Measurements from ENCODE around the gene PNPLA7. TPM values are rescaled to one million over a fixed set of nuclear protein-coding genes. Genes with fewer than 3 reads are reported as not detected.

PNPLA7 gene
- total and polyA plus RNA-seq, 2 of the 8 experiments (the other 6 are each of a cell fraction or from before 2014, with no cell fraction given): 0.35 to 0.47 TPM

GRCh38 chr9:137547687-137548543 lies 2.3 kb downstream of the PNPLA7 start (continued):
- TF ChIP-seq, protein P1, sequence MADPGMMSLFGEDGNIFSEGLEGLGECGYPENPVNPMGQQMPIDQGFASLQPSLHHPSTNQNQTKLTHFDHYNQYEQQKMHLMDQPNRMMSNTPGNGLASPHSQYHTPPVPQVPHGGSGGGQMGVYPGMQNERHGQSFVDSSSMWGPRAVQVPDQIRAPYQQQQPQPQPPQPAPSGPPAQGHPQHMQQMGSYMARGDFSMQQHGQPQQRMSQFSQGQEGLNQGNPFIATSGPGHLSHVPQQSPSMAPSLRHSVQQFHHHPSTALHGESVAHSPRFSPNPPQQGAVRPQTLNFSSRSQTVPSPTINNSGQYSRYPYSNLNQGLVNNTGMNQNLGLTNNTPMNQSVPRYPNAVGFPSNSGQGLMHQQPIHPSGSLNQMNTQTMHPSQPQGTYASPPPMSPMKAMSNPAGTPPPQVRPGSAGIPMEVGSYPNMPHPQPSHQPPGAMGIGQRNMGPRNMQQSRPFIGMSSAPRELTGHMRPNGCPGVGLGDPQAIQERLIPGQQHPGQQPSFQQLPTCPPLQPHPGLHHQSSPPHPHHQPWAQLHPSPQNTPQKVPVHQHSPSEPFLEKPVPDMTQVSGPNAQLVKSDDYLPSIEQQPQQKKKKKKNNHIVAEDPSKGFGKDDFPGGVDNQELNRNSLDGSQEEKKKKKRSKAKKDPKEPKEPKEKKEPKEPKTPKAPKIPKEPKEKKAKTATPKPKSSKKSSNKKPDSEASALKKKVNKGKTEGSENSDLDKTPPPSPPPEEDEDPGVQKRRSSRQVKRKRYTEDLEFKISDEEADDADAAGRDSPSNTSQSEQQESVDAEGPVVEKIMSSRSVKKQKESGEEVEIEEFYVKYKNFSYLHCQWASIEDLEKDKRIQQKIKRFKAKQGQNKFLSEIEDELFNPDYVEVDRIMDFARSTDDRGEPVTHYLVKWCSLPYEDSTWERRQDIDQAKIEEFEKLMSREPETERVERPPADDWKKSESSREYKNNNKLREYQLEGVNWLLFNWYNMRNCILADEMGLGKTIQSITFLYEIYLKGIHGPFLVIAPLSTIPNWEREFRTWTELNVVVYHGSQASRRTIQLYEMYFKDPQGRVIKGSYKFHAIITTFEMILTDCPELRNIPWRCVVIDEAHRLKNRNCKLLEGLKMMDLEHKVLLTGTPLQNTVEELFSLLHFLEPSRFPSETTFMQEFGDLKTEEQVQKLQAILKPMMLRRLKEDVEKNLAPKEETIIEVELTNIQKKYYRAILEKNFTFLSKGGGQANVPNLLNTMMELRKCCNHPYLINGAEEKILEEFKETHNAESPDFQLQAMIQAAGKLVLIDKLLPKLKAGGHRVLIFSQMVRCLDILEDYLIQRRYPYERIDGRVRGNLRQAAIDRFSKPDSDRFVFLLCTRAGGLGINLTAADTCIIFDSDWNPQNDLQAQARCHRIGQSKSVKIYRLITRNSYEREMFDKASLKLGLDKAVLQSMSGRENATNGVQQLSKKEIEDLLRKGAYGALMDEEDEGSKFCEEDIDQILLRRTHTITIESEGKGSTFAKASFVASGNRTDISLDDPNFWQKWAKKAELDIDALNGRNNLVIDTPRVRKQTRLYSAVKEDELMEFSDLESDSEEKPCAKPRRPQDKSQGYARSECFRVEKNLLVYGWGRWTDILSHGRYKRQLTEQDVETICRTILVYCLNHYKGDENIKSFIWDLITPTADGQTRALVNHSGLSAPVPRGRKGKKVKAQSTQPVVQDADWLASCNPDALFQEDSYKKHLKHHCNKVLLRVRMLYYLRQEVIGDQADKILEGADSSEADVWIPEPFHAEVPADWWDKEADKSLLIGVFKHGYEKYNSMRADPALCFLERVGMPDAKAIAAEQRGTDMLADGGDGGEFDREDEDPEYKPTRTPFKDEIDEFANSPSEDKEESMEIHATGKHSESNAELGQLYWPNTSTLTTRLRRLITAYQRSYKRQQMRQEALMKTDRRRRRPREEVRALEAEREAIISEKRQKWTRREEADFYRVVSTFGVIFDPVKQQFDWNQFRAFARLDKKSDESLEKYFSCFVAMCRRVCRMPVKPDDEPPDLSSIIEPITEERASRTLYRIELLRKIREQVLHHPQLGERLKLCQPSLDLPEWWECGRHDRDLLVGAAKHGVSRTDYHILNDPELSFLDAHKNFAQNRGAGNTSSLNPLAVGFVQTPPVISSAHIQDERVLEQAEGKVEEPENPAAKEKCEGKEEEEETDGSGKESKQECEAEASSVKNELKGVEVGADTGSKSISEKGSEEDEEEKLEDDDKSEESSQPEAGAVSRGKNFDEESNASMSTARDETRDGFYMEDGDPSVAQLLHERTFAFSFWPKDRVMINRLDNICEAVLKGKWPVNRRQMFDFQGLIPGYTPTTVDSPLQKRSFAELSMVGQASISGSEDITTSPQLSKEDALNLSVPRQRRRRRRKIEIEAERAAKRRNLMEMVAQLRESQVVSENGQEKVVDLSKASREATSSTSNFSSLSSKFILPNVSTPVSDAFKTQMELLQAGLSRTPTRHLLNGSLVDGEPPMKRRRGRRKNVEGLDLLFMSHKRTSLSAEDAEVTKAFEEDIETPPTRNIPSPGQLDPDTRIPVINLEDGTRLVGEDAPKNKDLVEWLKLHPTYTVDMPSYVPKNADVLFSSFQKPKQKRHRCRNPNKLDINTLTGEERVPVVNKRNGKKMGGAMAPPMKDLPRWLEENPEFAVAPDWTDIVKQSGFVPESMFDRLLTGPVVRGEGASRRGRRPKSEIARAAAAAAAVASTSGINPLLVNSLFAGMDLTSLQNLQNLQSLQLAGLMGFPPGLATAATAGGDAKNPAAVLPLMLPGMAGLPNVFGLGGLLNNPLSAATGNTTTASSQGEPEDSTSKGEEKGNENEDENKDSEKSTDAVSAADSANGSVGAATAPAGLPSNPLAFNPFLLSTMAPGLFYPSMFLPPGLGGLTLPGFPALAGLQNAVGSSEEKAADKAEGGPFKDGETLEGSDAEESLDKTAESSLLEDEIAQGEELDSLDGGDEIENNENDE (IDR thresholded peaks at IDR 0.05; ENCODE audit: insufficient replicate concordance, low read length): no peak
- no peak for TF ChIP-seq RFX5 (IDR thresholded peaks at IDR 0.05; ENCODE audit: borderline replicate concordance, low read depth, low read length)
- TF ChIP-seq CBX5 (IDR thresholded peaks at IDR 0.05; ENCODE audit: low read depth, low read length): no peak
- TF ChIP-seq, protein P2, sequence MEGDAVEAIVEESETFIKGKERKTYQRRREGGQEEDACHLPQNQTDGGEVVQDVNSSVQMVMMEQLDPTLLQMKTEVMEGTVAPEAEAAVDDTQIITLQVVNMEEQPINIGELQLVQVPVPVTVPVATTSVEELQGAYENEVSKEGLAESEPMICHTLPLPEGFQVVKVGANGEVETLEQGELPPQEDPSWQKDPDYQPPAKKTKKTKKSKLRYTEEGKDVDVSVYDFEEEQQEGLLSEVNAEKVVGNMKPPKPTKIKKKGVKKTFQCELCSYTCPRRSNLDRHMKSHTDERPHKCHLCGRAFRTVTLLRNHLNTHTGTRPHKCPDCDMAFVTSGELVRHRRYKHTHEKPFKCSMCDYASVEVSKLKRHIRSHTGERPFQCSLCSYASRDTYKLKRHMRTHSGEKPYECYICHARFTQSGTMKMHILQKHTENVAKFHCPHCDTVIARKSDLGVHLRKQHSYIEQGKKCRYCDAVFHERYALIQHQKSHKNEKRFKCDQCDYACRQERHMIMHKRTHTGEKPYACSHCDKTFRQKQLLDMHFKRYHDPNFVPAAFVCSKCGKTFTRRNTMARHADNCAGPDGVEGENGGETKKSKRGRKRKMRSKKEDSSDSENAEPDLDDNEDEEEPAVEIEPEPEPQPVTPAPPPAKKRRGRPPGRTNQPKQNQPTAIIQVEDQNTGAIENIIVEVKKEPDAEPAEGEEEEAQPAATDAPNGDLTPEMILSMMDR (IDR thresholded peaks at IDR 0.05; ENCODE audit: control extremely low read depth in 1 of 3, insufficient read depth in 1 of 3, low read depth in 1 of 3, low read length in 3 of 3): no peak
- TF ChIP-seq CHD2 (IDR thresholded peaks at IDR 0.05; ENCODE audit: low read length): no peak
- TF ChIP-seq TCF12 (IDR thresholded peaks at IDR 0.05; ENCODE audit: low read depth, low read length): no peak
- TF ChIP-seq PHF8 (conservative IDR thresholded peaks at IDR 0.05; ENCODE audit: low read depth, low read length): no peak

All from H1 (cell line).